ENCODE measurements around the gene IFNA5.

The IFNA5 gene

DNA sequence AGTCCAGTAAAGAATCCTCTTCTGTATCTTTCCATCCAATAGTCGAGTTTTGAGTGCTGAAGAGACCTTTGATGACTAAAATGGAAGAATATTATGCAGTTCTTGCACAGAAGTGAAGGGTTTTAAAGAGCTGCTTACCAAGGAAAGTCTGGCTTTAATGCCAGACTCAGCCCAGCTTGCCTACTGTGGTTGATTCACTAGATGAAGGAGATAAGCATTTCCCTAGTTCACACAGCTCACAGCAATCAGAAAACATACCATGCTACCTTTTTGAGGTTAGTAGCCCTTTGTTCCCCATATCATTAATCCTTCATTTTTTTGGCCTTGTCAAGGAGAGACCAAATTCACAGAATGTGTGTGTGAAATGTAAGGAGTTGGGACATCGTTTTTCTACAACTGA is 15.3 kb downstream of the IFNA5 start:
- DNase-seq, result no peak

DNA sequence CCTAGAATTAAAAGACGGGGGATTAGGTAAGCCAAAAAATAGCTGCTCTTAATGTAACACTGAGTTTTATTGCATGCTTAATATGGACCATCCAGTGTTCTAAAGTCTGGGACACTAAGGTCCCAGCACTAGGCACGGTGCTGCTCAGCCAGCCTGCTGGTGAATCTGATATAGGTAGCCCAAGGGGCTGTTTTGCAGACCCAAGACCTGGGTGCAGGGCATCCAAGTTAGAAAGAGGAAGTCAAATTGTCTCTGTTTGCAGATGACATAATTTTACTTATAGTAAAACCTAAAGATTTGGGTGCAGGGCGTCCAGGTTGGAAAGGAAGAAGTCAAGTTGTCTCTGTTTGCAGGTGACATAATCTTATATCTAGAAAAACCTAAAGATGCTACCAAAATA is 17.8 kb downstream of the IFNA5 start:
- no peak for DNase-seq

DNA sequence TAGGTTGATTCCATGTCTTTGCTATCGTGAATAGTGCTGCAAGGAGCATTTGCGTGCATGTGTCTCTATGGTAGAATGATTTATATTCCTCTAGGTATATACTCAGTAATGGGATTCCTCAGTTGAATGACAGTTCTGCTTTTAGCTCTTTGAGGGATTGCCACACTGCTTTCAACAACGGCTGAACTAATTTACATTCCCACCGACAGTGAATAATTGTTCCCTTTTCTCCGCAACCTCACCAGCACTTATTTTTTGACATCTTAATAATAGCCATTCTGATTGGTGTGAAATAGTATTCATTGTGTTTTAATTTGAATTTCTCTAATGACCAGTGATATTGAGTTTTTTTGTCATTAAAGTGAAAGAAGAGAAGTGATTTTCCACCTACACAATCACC is 18.5 kb downstream of the IFNA5 start:
- DNase-seq, result no peak

DNA sequence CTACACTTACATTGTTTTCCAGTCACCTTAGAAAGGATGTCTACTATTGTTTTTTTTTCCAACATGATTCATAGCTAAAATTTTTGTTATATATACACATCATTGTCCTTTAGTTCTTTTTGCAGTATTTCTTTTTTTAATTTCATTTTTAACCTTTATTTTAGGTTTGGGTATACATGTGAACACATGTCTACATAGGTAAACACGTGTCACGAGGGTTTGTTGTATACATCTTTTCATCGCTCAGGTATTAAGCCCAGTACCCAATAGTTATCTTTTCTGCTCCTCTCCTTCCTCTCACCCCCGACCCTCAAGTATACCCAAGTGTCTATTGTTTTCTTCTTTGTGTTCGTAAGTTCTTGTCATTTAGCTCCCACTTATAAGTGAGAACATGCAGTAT is 19.0 kb downstream of the IFNA5 start:
- no peak for DNase-seq

DNA sequence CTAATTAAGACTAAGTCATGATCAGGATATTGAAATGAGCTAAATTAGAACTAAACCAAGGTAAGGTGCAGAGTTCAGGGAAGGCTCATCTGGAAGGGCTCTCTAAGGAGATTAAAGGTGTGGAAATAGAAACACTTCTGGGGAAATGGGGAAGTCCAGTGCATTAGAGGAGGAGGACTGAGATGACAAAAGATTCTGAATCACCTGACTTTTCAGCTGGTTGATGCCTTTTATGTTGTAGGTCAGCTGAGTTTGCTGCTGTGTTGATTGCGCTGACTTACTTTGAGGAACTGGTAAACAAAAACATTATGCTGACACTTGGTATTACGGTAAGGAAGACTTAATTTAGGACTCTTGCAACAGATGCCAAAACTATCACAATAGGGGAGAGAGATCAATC is 23.8 kb downstream of the IFNA5 start:
- no peak for DNase-seq

DNA sequence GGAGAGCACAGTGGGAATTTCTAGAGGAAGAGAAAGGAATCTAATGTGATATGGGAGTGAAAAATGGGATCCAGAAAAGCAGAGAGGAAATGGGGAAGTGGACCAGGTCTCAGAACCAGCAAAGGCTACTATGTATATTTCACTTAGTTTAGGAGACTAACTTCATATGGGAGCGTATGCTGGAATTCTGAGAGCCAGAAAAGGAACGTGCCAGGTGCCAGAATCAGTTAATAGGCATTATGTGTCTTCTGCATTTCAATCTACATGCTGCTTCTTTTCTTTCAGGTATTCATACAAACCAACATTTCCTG is 36.8 kb downstream of the IFNA5 start:
- no peak for DNase-seq

DNA sequence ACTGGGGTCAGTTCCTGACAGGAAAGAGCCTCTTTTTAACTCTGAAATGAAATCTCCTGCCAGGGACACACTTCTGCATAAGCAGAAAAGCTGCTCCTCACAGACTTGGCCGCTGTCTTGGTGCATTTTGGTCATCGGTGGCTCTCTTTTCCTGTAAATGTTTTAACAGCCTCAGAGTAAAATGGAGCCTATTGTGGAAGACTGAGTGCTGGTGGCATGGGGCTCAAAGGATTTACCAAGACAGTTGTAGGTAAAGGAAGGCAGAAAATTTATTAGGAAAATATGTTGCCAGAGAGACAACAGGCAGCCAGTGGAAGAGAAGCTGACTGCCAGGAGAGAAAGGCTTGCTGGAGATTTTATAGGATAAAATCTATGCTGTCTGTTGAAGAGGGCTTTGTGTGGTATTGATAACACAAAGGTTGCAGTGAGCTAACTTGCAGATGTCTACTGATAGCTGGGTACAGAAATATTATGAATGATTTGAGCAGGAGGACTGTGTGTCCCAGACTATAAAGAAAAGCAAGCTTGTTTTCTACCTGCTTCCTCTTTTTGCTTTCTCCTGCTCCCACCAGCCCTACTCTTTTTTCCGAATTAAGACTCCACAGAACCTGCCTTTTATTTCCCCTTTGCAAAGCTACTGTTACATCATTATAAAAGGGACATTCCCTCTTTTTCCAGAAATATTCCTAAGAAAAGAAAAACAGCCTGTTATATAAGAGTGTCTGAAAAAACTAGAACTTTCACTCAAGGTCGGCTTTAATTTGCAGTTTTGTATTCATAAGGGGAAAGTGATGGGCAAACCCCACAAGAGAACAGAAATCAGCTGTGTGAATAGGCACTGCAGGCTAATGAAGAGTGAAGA is 37.4 kb downstream of the IFNA5 start:
- no peak for DNase-seq

DNA sequence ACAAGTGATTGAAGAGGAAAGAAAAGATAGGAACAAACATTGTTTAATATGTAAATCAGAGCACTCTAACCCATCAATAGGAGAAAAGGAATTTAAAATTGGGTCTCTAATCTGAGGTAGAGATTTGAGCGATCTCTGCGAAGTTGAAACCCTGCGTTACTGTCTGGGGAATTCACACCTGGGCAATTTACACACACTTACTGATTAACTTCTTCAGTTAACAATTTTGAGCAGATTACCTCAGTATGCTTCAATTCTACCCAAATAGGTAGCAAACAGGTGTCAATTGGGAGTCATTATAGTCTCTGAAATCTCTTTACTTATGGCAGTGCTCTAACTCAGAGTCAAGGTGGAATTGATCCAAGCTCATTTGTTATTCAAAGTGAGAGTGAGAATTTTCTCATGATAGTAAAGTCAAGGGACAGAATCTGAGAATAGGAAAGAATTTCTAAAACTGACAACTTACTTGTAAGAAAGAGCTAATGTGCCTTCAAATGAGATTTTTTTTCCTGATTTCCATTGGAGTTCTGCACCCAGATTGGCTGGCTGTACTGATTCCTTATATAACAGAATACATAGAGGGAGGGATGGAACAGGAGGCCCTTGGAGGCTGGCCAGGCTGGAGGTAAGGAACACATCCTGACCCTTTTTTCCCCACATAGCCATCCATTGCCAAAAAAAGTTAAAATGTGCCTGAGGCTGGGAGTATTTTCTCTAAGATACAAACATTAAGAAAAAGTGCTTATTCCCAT is 38.2 kb downstream of the IFNA5 start:
- DNase-seq, result no peak

DNA sequence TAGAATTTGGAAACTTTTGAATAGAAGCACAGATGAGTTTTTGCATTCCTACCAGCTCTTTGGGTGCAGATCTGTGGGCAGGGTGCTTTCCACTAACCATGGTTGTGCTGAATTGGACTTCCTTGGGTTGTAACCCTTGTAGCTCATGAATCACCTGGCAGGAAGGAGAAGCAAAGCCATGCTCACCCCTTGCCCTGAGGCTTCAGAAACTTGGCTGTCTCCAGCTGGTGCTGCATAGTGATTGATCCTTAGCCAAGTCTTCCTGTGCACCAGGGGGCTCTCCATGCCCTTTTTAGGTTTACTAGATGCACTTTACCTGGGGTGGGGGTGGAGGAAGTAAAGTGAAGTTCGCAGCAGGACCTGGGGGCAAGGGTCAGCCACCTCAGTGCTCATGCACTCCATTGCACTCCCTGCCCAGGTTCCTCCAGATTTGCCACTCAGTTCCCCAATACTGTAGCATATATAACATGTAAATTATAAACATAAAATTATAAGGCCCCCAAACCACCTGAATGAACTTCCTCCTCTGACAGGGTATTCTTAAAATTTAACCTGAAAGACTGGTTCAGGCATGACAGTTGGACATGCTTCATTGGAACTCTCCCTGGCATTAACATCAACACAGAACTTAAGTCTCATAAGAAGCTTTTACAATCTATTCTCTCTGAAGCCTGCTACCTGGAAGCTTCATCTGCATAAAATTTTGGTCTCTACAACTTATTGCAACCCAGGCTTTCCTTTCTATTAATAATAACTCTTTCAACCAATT is 39.5 kb downstream of the IFNA5 start:
- no peak for DNase-seq

DNA sequence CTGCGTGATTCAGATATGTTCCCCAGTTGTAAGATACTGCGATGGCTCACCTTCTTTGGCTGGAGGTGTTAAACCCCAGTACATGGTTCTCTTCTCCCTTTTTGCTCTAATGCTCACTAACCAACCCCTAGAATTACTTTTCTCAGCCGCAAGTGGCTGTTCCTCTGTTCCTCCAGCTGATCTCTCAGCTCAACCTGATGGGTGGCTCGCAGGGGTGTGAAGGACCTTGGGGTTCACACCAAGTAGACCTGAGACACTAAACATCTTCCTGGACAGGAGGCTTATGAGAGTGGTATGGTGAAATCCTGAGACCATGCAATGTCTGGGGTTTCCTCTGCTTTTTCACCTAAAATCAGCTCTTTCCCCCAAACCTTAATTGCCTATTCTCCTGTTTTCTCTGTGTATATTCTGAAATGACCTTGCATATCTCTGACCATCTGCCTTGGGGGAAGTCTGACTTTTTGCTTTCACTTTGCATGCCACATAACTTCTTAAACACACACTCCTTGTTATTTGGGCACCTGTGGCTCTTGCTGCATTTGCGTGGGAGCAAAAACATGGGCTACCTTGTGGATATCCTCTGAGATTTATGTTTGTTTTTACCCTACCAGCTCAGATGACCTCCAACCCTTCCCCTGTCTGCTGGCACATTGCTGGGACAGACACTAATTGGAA is 49.4 kb downstream of the IFNA5 start:
- no peak for DNase-seq

Measured in activated naive CD4-positive, alpha-beta T cell treated with Interleukin-2 at 50 U/mL for 16 hours (primary cell).